Upper lobe of right lung (tissue), 1 donor: ENCODE results near the gene MOB4. TPM values are rescaled to one million over a fixed set of nuclear protein-coding genes. Genes with fewer than 3 reads are reported as not detected.

Experiments used
- ATAC-seq: fragments of 200-7000 bp; cut with Tn5 transposase; one replicate; pipeline ENCODE4 v1.9.1; 2020; ENCODE audit warnings: mild to moderate bottlenecking, moderate library complexity
- DNase-seq: peaks from one replicate; pipeline ENCODE4 v3.0.0-alpha.2; 2020
- H3K27ac ChIP-seq: fragments of 200-600 bp; one replicate; pipeline ENCODE4 v1.8.0; 2022
- H3K27me3 ChIP-seq: fragments of 200-600 bp; one replicate; pipeline ENCODE4 v1.8.0; 2022; ENCODE audit warnings: mild to moderate bottlenecking
- H3K36me3 ChIP-seq: fragments of 200-600 bp; one replicate; pipeline ENCODE4 v1.8.0; 2022
- H3K4me1 ChIP-seq: fragments of 200-600 bp; one replicate; pipeline ENCODE4 v1.8.0; 2022
- H3K4me3 ChIP-seq: fragments of 200-600 bp; one replicate; pipeline ENCODE4 v1.8.0; 2022; ENCODE audit warnings: mild to moderate bottlenecking
- H3K9me3 ChIP-seq: fragments of 200-600 bp; one replicate; pipeline ENCODE4 v1.8.0; 2022
- intact Hi-C: fragments of 100-400 bp; cut with DNase I; formaldehyde crosslinking; loops from one replicate; pipeline ENCODE4 v1.11.0; 2022
- total RNA-seq: library from RNA; stranded (reverse); fragmentation: NEBNext Ultra II Directional; extraction: Animal tissue kit (Norgen Biotek cat#: 25700); gene quantifications from one replicate; pipeline ENCODE4 v1.2.1, GENCODE V29; 2021
- TF ChIP-seq, protein P1 (sequence below): fragments of 200-600 bp; IDR thresholded peaks from one replicate; pipeline ENCODE4 v1.8.0; 2022; ENCODE audit warnings: antibody characterized with exemption
- donor health status: DM: no; HTN: yes; CAD: no; lungs with severe emphysema.

MOB4 gene
- total RNA-seq, 1 donor from 2014 or later: 19.6 TPM

DNA sequence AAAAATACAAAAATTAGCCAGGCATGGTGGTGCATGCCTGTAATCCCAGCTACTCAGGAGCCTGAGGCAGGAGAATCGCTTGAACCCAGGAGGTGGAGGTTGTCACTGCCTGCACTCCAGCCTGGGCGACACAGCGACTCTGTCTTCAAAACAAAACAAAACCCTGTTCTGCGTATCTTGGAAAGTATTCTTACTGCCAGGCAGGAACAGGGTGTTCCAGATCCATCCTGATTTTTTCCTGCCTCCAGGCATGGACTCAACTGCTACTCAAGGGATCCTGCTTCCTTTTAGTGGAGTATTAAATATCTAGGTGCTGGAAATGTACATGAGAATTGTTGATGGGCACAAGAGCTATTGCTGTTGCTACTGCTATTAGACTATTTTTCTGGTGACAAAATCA, 28.5 kb upstream of the MOB4 start:
- H3K4me3 ChIP-seq: no peak overlapping the region
- no peak for DNase-seq
- no peaks in the 10 kb centered on the region for H3K4me1 ChIP-seq
- intact Hi-C loops: no loop called here
- peaks cover 67% of the 10 kb centered on the region for H3K36me3 ChIP-seq
- no peak overlapping the region for H3K27ac ChIP-seq
- peaks cover 11% of the 10 kb centered on the region for H3K9me3 ChIP-seq
- no peak for ATAC-seq
- no peaks in the 10 kb centered on the region for H3K27me3 ChIP-seq
- TF ChIP-seq, protein P1, sequence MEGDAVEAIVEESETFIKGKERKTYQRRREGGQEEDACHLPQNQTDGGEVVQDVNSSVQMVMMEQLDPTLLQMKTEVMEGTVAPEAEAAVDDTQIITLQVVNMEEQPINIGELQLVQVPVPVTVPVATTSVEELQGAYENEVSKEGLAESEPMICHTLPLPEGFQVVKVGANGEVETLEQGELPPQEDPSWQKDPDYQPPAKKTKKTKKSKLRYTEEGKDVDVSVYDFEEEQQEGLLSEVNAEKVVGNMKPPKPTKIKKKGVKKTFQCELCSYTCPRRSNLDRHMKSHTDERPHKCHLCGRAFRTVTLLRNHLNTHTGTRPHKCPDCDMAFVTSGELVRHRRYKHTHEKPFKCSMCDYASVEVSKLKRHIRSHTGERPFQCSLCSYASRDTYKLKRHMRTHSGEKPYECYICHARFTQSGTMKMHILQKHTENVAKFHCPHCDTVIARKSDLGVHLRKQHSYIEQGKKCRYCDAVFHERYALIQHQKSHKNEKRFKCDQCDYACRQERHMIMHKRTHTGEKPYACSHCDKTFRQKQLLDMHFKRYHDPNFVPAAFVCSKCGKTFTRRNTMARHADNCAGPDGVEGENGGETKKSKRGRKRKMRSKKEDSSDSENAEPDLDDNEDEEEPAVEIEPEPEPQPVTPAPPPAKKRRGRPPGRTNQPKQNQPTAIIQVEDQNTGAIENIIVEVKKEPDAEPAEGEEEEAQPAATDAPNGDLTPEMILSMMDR: no peak

DNA sequence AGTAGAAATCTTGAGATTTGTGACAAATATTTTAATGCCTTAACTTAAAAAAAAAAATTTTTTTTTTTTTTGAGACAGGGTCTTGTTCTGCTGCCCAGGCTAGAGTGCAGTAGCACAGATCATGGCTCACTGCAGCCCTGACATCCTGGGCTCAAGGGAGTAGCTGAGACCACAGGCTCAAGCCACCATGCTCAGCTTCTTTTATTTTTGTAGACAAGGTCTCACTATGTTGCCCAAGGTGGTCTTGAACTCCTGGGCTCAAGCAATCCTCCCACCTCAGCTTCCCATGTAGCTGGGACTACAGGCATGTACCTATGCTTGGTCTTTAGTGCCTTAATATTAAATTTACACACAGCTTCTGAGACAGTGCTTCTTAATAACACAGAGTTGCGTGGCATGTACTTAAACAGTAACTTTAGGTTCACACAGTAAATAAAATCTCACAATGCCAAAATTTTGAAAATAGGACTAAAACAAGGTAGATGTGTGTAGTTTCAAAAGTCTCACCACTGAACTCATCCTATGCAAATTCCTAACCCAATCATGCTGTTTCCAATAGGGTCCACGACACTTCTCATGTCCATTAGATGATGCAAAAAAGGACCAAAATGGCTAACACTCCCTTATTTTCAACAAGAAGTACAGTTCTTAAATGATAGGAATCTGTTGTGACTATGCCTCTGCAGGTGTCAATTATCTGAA, 20.3 kb upstream of the MOB4 start:
- Histone ChIP-seq H3K27me3 (no peaks in the 10 kb centered on the region), H3K36me3 (peaks cover 68% of the 10 kb centered on the region), H3K9me3 (no peaks in the 10 kb centered on the region), H3K27ac (no peak overlapping the region), H3K4me1 (peaks cover 15% of the 10 kb centered on the region), H3K4me3 (no peak overlapping the region)
- intact Hi-C loops: no loop called here
- no peak for DNase-seq
- TF ChIP-seq, protein P1: no peak
- ATAC-seq: no peak

DNA sequence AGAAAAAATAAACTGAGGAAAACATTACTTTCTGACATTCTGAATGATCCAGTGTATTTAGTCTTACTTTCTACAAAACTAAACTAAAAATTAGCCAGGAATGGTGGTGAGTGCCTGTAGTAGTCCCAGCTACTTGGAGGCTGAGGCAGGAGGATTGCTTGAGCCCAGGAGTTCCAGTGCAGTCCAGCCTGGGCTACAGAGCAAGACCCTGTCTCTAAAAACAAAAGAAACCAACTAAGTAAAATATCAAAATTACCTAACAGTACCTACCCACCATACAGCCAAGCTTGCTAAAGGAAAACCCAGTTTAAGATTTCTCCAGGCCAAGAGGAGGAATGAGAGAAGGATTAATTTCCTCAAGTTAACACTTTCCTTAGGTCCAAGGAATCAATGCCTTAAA, 19.2 kb upstream of the MOB4 start:
- peaks cover 57% of the 10 kb centered on the region for H3K36me3 ChIP-seq
- H3K9me3 ChIP-seq: no peaks in the 10 kb centered on the region
- TF ChIP-seq, protein P1: no peak
- no peak overlapping the region for H3K4me3 ChIP-seq
- DNase-seq: no peak
- no peak overlapping the region for H3K27ac ChIP-seq
- ATAC-seq: no peak
- intact Hi-C loops: no loop called here
- H3K4me1 ChIP-seq: peaks cover 23% of the 10 kb centered on the region
- H3K27me3 ChIP-seq: no peaks in the 10 kb centered on the region

GRCh38 chr2:197497326-197497725, 18.5 kb upstream of the MOB4 start:
- H3K27me3 ChIP-seq: no peaks in the 10 kb centered on the region
- H3K4me3 ChIP-seq: no peak overlapping the region
- peaks cover 30% of the 10 kb centered on the region for H3K4me1 ChIP-seq
- no peak for DNase-seq
- TF ChIP-seq, protein P1: no peak
- H3K27ac ChIP-seq: no peak overlapping the region
- H3K36me3 ChIP-seq: peaks cover 56% of the 10 kb centered on the region
- no peaks in the 10 kb centered on the region for H3K9me3 ChIP-seq
- no peak for ATAC-seq
- intact Hi-C loops: no loop called here

GRCh38 chr2:197498235-197498936, 17.5 kb upstream of the MOB4 start:
- H3K4me1 ChIP-seq: peaks cover 32% of the 10 kb centered on the region
- no peak for ATAC-seq
- peak overlapping the region; percentile 85 for H3K27ac ChIP-seq
- intact Hi-C loops: no loop called here
- no peaks in the 10 kb centered on the region for H3K27me3 ChIP-seq
- no peak for DNase-seq
- peaks cover 53% of the 10 kb centered on the region for H3K36me3 ChIP-seq
- H3K4me3 ChIP-seq: peak overlapping the region; percentile 93
- no peaks in the 10 kb centered on the region for H3K9me3 ChIP-seq
- TF ChIP-seq, protein P1: no peak
